Measurements from ENCODE around the gene FEM1A.

The FEM1A gene

GRCh38 chr19:4758082-4758481 lies 33.5 kb upstream of the FEM1A start:
- no peaks in the 10 kb centered on the region for H3K36me3 ChIP-seq (ENCODE audit: control insufficient read depth in 1 of 2, insufficient read depth in 2 of 2, low read length in 2 of 2)
- peaks cover 5 to 10% of the 10 kb centered on the region in 2 donors for H3K4me1 ChIP-seq (ENCODE audit: control insufficient read depth in 1 of 2, insufficient read depth in 2 of 2, low read length in 2 of 2)
- H3K4me3 ChIP-seq (ENCODE audit: low read depth in 1 of 2, low read length in 2 of 2): no peak overlapping the region
- no peaks in the 10 kb centered on the region for H3K9me3 ChIP-seq (ENCODE audit: control insufficient read depth in 1 of 2, low read length in 2 of 2)
- no peak overlapping the region for H3K27ac ChIP-seq (ENCODE audit: low read length)
- H3K27me3 ChIP-seq (ENCODE audit: low read depth, low read length): no peaks in the 10 kb centered on the region

DNA sequence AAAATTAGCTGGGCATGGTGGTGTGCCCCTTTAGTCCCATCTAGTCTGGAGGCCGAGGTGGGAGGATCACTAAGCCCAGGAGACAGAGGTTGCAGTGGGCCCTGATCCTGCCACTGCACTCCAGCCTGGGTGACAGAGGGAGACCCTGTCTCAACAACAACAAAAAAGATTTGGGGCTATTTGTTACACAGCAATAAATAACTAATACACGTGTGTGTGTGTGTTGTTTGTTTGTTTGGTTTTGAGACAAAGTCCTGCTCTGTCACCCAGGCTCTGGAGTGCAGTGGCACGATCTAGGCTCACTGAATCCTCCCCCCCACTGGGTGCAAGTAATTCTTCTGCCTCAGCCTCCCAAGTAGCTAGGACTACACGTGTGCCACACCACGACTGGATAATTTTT lies 32.9 kb upstream of the FEM1A start:
- Histone ChIP-seq H3K27me3 (ENCODE audit: low read depth, low read length) (peaks cover 5% of the 10 kb centered on the region), H3K9me3 (ENCODE audit: control insufficient read depth in 1 of 2, low read length in 2 of 2) (no peaks in the 10 kb centered on the region), H3K4me1 (ENCODE audit: control insufficient read depth in 1 of 2, insufficient read depth in 2 of 2, low read length in 2 of 2) (peaks cover 5 to 10% of the 10 kb centered on the region in 2 donors), H3K36me3 (ENCODE audit: control insufficient read depth in 1 of 2, insufficient read depth in 2 of 2, low read length in 2 of 2) (no peaks in the 10 kb centered on the region), H3K4me3 (ENCODE audit: low read depth in 1 of 2, low read length in 2 of 2) (no peak overlapping the region), H3K27ac (ENCODE audit: low read length) (no peak overlapping the region)

DNA sequence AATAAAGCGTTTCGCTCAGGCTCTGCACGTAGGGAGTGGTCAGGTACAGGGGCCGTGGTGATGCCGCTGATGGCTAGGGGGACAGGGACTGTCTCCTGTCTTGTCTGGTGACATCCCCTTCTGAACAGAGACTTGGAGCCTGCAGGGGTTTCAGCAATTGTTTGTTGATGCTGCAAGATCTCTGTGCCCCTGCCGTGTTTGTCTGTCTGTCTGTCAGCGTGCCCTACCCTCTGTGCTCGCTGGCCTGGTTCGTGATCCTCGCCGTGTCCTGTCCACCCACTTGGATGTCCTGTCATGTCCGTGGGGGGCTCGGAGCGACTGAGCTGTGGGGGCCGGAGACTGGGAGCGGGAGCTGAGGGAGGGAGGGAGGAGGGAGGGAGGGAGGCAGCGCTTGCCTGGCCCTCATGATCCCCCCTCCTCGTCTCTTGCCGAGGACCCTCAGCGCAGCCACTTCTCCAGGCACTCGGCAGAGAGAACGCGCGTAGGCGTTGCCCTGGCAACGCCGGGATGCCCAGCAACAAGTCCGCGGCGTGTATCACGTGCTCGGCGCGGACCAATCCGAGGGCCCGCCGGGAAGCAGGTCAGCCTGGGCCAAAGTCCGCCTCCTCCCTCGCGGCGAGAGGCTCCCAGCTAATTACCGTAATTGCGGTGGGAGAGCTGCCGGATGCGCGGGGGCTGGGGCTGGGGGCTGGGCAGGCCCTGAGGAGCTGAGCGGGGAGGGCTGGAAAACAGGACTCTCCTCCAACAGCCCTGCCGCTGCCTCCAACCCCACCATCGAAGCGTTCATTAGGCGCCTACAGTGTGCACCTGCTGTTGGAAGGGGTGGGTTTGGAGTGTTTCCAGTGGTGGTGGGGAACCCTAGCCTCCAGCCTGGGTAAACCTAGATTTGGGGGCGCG lies 31.9 kb upstream of the FEM1A start:
- H3K36me3 ChIP-seq (ENCODE audit: control insufficient read depth in 1 of 2, insufficient read depth in 2 of 2, low read length in 2 of 2): no peaks in the 10 kb centered on the region
- H3K9me3 ChIP-seq (ENCODE audit: control insufficient read depth in 1 of 2, low read length in 2 of 2): no peaks in the 10 kb centered on the region
- peaks cover 5 to 10% of the 10 kb centered on the region in 2 donors for H3K4me1 ChIP-seq (ENCODE audit: control insufficient read depth in 1 of 2, insufficient read depth in 2 of 2, low read length in 2 of 2)
- peaks cover 5% of the 10 kb centered on the region for H3K27me3 ChIP-seq (ENCODE audit: low read depth, low read length)
- H3K27ac ChIP-seq (ENCODE audit: low read length): no peak overlapping the region
- H3K4me3 ChIP-seq (ENCODE audit: low read depth in 1 of 2, low read length in 2 of 2): peak overlapping the region; percentile 30 to 56

DNA sequence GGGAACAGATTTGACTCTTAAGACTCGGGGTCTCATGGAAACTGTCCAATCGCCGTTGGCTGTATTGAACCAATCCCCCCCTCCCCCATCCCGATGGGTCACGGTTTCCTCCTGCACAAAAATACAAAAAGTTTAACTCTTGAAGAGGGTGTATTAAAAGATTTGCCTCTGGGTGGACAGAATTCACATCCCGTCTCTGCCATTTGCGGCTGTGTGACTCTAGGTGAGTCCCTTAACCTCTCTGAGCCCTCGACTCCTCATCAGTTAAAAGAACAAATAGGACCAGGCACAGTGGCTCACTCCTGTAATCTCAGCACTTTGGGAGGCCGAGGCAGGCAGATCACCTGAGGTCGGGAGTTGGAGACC lies 31.3 kb upstream of the FEM1A start:
- Histone ChIP-seq H3K4me1 (ENCODE audit: control insufficient read depth in 1 of 2, insufficient read depth in 2 of 2, low read length in 2 of 2) (peaks cover 5 to 10% of the 10 kb centered on the region in 2 donors), H3K27me3 (ENCODE audit: low read depth, low read length) (peaks cover 5% of the 10 kb centered on the region), H3K9me3 (ENCODE audit: control insufficient read depth in 1 of 2, low read length in 2 of 2) (no peaks in the 10 kb centered on the region), H3K27ac (ENCODE audit: low read length) (no peak overlapping the region), H3K4me3 (ENCODE audit: low read depth in 1 of 2, low read length in 2 of 2) (peak overlapping the region; percentile 30 to 56), H3K36me3 (ENCODE audit: control insufficient read depth in 1 of 2, insufficient read depth in 2 of 2, low read length in 2 of 2) (no peaks in the 10 kb centered on the region)

DNA sequence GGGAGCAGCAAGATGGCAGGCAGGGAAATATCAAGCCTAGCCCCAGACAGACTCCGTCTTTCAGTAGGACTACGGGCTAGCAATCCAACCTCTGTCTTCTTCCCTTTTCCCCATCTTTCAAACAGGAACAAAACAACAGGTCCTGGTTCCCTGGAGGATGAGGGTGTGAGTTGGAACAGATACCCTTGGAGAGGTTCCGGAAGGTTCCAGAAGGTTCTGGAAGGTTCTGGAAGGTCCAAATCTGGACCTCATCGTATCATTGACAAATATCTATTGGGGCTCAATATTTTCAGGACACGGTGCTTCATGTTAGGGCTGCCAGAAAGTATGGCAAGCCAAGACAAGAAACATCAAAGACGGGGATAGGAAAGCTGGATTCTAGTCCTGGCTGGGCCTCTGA lies 28.5 kb upstream of the FEM1A start:
- H3K4me3 ChIP-seq (ENCODE audit: low read depth in 1 of 2, low read length in 2 of 2): no peak overlapping the region
- H3K27me3 ChIP-seq (ENCODE audit: low read depth, low read length): peaks cover 5% of the 10 kb centered on the region
- no peak overlapping the region for H3K27ac ChIP-seq (ENCODE audit: low read length)
- H3K36me3 ChIP-seq (ENCODE audit: control insufficient read depth in 1 of 2, insufficient read depth in 2 of 2, low read length in 2 of 2): no peaks in the 10 kb centered on the region
- peaks cover 5 to 10% of the 10 kb centered on the region in 2 donors for H3K4me1 ChIP-seq (ENCODE audit: control insufficient read depth in 1 of 2, insufficient read depth in 2 of 2, low read length in 2 of 2)
- no peaks in the 10 kb centered on the region for H3K9me3 ChIP-seq (ENCODE audit: control insufficient read depth in 1 of 2, low read length in 2 of 2)

- no peaks in the 10 kb centered on the region for H3K9me3 ChIP-seq (ENCODE audit: control insufficient read depth in 1 of 2, low read length in 2 of 2)
- peaks cover 5 to 8% of the 10 kb centered on the region in 2 donors for H3K4me1 ChIP-seq (ENCODE audit: control insufficient read depth in 1 of 2, insufficient read depth in 2 of 2, low read length in 2 of 2)
- no peak overlapping the region for H3K27ac ChIP-seq (ENCODE audit: low read length)
- no peak overlapping the region for H3K4me3 ChIP-seq (ENCODE audit: low read depth in 1 of 2, low read length in 2 of 2)
- H3K27me3 ChIP-seq (ENCODE audit: low read depth, low read length): peaks cover 5% of the 10 kb centered on the region
- H3K36me3 ChIP-seq (ENCODE audit: control insufficient read depth in 1 of 2, insufficient read depth in 2 of 2, low read length in 2 of 2): no peaks in the 10 kb centered on the region
Observed at GRCh38 chr19:4764393-4764660, 27.2 kb upstream of the FEM1A start.

DNA sequence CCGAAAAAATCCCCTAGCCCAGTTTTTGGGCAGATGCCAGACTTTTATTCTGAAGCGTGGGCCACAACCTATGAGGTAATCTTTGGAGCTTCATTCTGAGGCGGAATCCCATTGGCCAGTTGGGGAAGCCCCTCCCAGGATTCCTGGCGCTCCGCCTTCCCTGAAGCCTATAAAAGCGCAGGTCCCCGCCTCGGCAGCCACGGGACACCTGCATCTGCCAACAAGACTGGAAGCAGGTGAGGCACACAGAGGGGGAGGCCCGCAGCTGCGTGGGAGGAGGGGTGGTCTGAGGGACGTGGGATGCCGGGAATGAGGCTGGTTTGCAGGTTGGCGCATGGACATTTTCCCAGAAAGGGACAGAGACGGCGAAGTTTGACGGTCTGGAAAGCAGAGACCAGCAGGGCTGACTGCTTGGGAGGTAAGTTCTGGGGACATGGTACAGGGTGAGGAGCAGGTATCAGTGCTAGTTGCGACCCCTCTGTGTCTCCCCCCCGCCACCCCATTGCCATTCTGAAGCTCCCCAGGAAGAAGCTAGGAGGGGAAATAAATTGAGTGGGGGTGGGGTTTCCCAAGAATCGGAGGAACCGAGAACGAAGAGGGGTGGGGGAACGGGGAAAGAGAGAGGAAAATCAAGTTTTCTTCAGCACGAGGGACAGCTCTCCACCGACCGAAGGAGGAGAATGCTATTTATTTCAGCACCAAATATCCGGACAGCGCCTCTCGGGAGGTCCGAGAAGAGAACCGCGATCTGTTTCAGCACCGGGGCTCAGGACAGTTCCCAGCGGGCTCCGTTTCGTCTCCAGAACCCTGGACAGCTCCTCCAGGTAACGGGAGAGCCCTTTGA lies 22.4 kb upstream of the FEM1A start:
- Histone ChIP-seq H3K4me3 (ENCODE audit: low read depth in 1 of 2, low read length in 2 of 2) (no peak overlapping the region), H3K4me1 (ENCODE audit: control insufficient read depth in 1 of 2, insufficient read depth in 2 of 2, low read length in 2 of 2) (no peaks in the 10 kb centered on the region), H3K27me3 (ENCODE audit: low read depth, low read length) (no peaks in the 10 kb centered on the region), H3K9me3 (ENCODE audit: control insufficient read depth in 1 of 2, low read length in 2 of 2) (no peaks in the 10 kb centered on the region), H3K36me3 (ENCODE audit: control insufficient read depth in 1 of 2, insufficient read depth in 2 of 2, low read length in 2 of 2) (no peaks in the 10 kb centered on the region), H3K27ac (ENCODE audit: low read length) (no peak overlapping the region)

- Histone ChIP-seq H3K36me3 (ENCODE audit: control insufficient read depth in 1 of 2, insufficient read depth in 2 of 2, low read length in 2 of 2) (no peaks in the 10 kb centered on the region), H3K27me3 (ENCODE audit: low read depth, low read length) (no peaks in the 10 kb centered on the region), H3K27ac (ENCODE audit: low read length) (no peak overlapping the region), H3K4me3 (ENCODE audit: low read depth in 1 of 2, low read length in 2 of 2) (no peak overlapping the region), H3K9me3 (ENCODE audit: control insufficient read depth in 1 of 2, low read length in 2 of 2) (no peaks in the 10 kb centered on the region), H3K4me1 (ENCODE audit: control insufficient read depth in 1 of 2, insufficient read depth in 2 of 2, low read length in 2 of 2) (no peaks in the 10 kb centered on the region)
Observed at GRCh38 chr19:4772566-4772965, 19.0 kb upstream of the FEM1A start.

- Histone ChIP-seq H3K36me3 (ENCODE audit: control insufficient read depth in 1 of 2, insufficient read depth in 2 of 2, low read length in 2 of 2) (no peaks in the 10 kb centered on the region), H3K9me3 (ENCODE audit: control insufficient read depth in 1 of 2, low read length in 2 of 2) (no peaks in the 10 kb centered on the region), H3K4me3 (ENCODE audit: low read depth in 1 of 2, low read length in 2 of 2) (no peak overlapping the region), H3K4me1 (ENCODE audit: control insufficient read depth in 1 of 2, insufficient read depth in 2 of 2, low read length in 2 of 2) (no peaks in the 10 kb centered on the region), H3K27ac (ENCODE audit: low read length) (no peak overlapping the region), H3K27me3 (ENCODE audit: low read depth, low read length) (no peaks in the 10 kb centered on the region)
Observed at GRCh38 chr19:4773047-4773640, 18.4 kb upstream of the FEM1A start.

- Histone ChIP-seq H3K27ac (ENCODE audit: low read length) (no peak overlapping the region), H3K27me3 (ENCODE audit: low read depth, low read length) (no peaks in the 10 kb centered on the region), H3K36me3 (ENCODE audit: control insufficient read depth in 1 of 2, insufficient read depth in 2 of 2, low read length in 2 of 2) (no peaks in the 10 kb centered on the region), H3K4me1 (ENCODE audit: control insufficient read depth in 1 of 2, insufficient read depth in 2 of 2, low read length in 2 of 2) (no peaks in the 10 kb centered on the region), H3K4me3 (ENCODE audit: low read depth in 1 of 2, low read length in 2 of 2) (no peak overlapping the region), H3K9me3 (ENCODE audit: control insufficient read depth in 1 of 2, low read length in 2 of 2) (no peaks in the 10 kb centered on the region)
Observed at GRCh38 chr19:4774136-4774535, 17.4 kb upstream of the FEM1A start.

GRCh38 chr19:4775627-4776152 lies 15.8 kb upstream of the FEM1A start:
- Histone ChIP-seq H3K27ac (ENCODE audit: low read length) (no peak overlapping the region), H3K4me1 (ENCODE audit: control insufficient read depth in 1 of 2, insufficient read depth in 2 of 2, low read length in 2 of 2) (no peaks in the 10 kb centered on the region), H3K27me3 (ENCODE audit: low read depth, low read length) (no peaks in the 10 kb centered on the region), H3K4me3 (ENCODE audit: low read depth in 1 of 2, low read length in 2 of 2) (no peak overlapping the region), H3K9me3 (ENCODE audit: control insufficient read depth in 1 of 2, low read length in 2 of 2) (no peaks in the 10 kb centered on the region), H3K36me3 (ENCODE audit: control insufficient read depth in 1 of 2, insufficient read depth in 2 of 2, low read length in 2 of 2) (no peaks in the 10 kb centered on the region)
